A549 (cell line): Measurements from ENCODE around the gene GCNT3. TPM values are rescaled to one million over a fixed set of nuclear protein-coding genes. Genes with fewer than 3 reads are reported as not detected.

Experiments used
- ATAC-seq, 2 experiments: fragments of 200-7000 bp in 1 of 2; fragments of >200 bp in 1 of 2; cut with Nextera tagmentation in 1 of 2; cut with Tn5 transposase in 1 of 2; 3 replicates each; pipeline versions ENCODE4 v1.8.0 to v1.9.1; 2018 to 2020; ENCODE audit warnings: mild to moderate bottlenecking in 1 of 2, moderate library complexity in 1 of 2
- CTCF ChIA-PET: fragments of 300-600 bp; sonication (Branson Sonifier 250); formaldehyde crosslinking; extraction: SDS; loops from one replicate; lab custom pipeline; 2021; ENCODE audit warnings: antibody characterized with exemption, inconsistent platforms; lab: Yijun Ruan, JAX
- POLR2A ChIA-PET: fragments of 350-600 bp; formaldehyde crosslinking; extraction: SDS; loops from one replicate; lab custom pipeline; 2021; ENCODE audit warnings: antibody characterized with exemption, inconsistent platforms; lab: Yijun Ruan, JAX
- DNase-seq, 2 experiments: peaks; one replicate each; pipeline versions ENCODE4 v3.0.0 to v3.0.0-alpha.2; 2011 to 2016; ENCODE audit warnings: low read depth in 1 of 2, low spot score in 1 of 2
- FAIRE-seq: peaks from 2 replicates; lab custom pipeline; 2011; peaks lifted over from hg19 to GRCh38; lab: Jason Lieb, UNC
- H3K27ac ChIP-seq, 2 experiments: fragments of >200 bp; sonication (Bioruptor Twin); formaldehyde crosslinking; 3 replicates each; pipeline ENCODE4 v1.5.1; 2016 to 2017
- H3K4me1 ChIP-seq: fragments of >200 bp; sonication (Bioruptor Twin); formaldehyde crosslinking; 3 replicates; pipeline ENCODE4 v1.6.1; 2016
- H3K4me2 ChIP-seq: fragments of >200 bp; sonication (Bioruptor Twin); formaldehyde crosslinking; 3 replicates; pipeline ENCODE4 v1.6.1; 2016
- H3K4me3 ChIP-seq: fragments of >200 bp; sonication (Bioruptor Twin); formaldehyde crosslinking; 3 replicates; pipeline ENCODE4 v1.5.1; 2016
- H3K9me3 ChIP-seq: fragments of >200 bp; sonication (Bioruptor Twin); formaldehyde crosslinking; 3 replicates; pipeline ENCODE4 v1.6.1; 2016
- CBX8 ChIP-seq: fragments of 200-600 bp; sonication (generic); IDR thresholded peaks from 2 replicates; pipeline ENCODE4 v1.6.1; 2016
- CEBPB ChIP-seq, 2 experiments: fragments of >200 bp in 1 of 2; sonication (Bioruptor Twin) in 1 of 2; formaldehyde crosslinking in 1 of 2; IDR thresholded peaks; 2 replicates each; pipeline ENCODE4 v1.6.1; 2012 to 2016
- EHF ChIP-seq: fragments of 250-450 bp; sonication (Bioruptor Pico); IDR thresholded peaks from 2 replicates; pipeline ENCODE4 v1.5.0; 2020; ENCODE audit warnings: mild to moderate bottlenecking
- ESRRA ChIP-seq: fragments of 150-350 bp; IDR thresholded peaks from 2 replicates; pipeline ENCODE4 v1.6.1; 2014; ENCODE audit warnings: mild to moderate bottlenecking, low read length, borderline replicate concordance
- FOSB ChIP-seq: fragments of 250-450 bp; sonication (Bioruptor Pico); IDR thresholded peaks from 2 replicates; pipeline ENCODE4 v1.5.0; 2020; ENCODE audit warnings: mild to moderate bottlenecking, moderate library complexity
- FOSL2 ChIP-seq, 2 experiments: fragments of 450-650 bp in 1 of 2; fragments of >200 bp in 1 of 2; sonication (Bioruptor Twin) in 1 of 2; formaldehyde crosslinking; IDR thresholded peaks; 2 replicates each; pipeline versions ENCODE4 v1.5.0 to v1.6.1; 2016 to 2020; ENCODE audit warnings: mild to moderate bottlenecking in 1 of 2, moderate library complexity in 1 of 2
- HDAC2 ChIP-seq: fragments of 200-600 bp; sonication (generic); IDR thresholded peaks from 2 replicates; pipeline ENCODE4 v1.6.1; 2016
- HEYL ChIP-seq: fragments of 250-450 bp; sonication (Bioruptor Pico); IDR thresholded peaks from 2 replicates; pipeline ENCODE4 v1.8.0; 2021; ENCODE audit warnings: mild to moderate bottlenecking, moderate library complexity
- HMGXB4 ChIP-seq: fragments of 250-450 bp; sonication (Bioruptor Pico); IDR thresholded peaks from 2 replicates; pipeline ENCODE4 v1.5.0; 2021; ENCODE audit warnings: mild to moderate bottlenecking, moderate library complexity, borderline replicate concordance
- JUN ChIP-seq, 2 experiments: fragments of >200 bp; sonication (Bioruptor Twin); formaldehyde crosslinking; IDR thresholded peaks; 2 replicates in 1 of 2; 3 replicates in 1 of 2; pipeline ENCODE4 v1.6.1; 2016 to 2017
- JUNB ChIP-seq: fragments of >200 bp; sonication (Bioruptor Twin); formaldehyde crosslinking; IDR thresholded peaks from 2 replicates; pipeline ENCODE4 v1.6.1; 2016
- KDM1A ChIP-seq: fragments of 200-600 bp; sonication (generic); IDR thresholded peaks from 2 replicates; pipeline ENCODE4 v1.6.1; 2016; ENCODE audit warnings: low read depth, mild to moderate bottlenecking
- MAZ ChIP-seq: fragments of 150-350 bp; IDR thresholded peaks from 2 replicates; pipeline ENCODE4 v1.6.1; 2014; ENCODE audit warnings: antibody characterized with exemption, low read depth, low read length, borderline replicate concordance
- NFE2L2 ChIP-seq: fragments of 150-350 bp; conservative IDR thresholded peaks from 2 replicates; pipeline ENCODE4 v1.6.1; 2014; ENCODE audit warnings: low read length
- NPAS2 ChIP-seq: fragments of 250-450 bp; sonication (Bioruptor Pico); IDR thresholded peaks from 2 replicates; pipeline ENCODE4 v1.8.0; 2022; ENCODE audit warnings: mild to moderate bottlenecking, moderate library complexity, borderline replicate concordance
- NR3C1 ChIP-seq: fragments of >200 bp; sonication (Bioruptor Twin); formaldehyde crosslinking; IDR thresholded peaks from 3 replicates; pipeline ENCODE4 v1.6.1; 2017
- PHF8 ChIP-seq: fragments of 200-600 bp; sonication (generic); IDR thresholded peaks from 2 replicates; pipeline ENCODE4 v1.6.1; 2016; ENCODE audit warnings: low read depth, mild to moderate bottlenecking, antibody characterized with exemption, moderate library complexity, borderline replicate concordance
- POLR2AphosphoS2 ChIP-seq: conservative IDR thresholded peaks from 2 replicates; pipeline ENCODE4 v1.6.1; 2012; ENCODE audit warnings: low read length, improper control_type of control experiment, inconsistent platforms
- RAD21 ChIP-seq, 2 experiments: fragments of >200 bp in 1 of 2; sonication (Bioruptor Twin) in 1 of 2; formaldehyde crosslinking in 1 of 2; IDR thresholded peaks in 1 of 2; conservative IDR thresholded peaks in 1 of 2; 2 replicates in 1 of 2; 3 replicates in 1 of 2; pipeline ENCODE4 v1.6.1; 2012 to 2018; ENCODE audit warnings: inconsistent platforms in 1 of 2
- RCOR1 ChIP-seq: fragments of 150-350 bp; IDR thresholded peaks from 2 replicates; pipeline ENCODE4 v1.6.1; 2014; ENCODE audit warnings: antibody characterized with exemption, low read length, low read depth
- RNF2 ChIP-seq: fragments of 200-600 bp; sonication (generic); IDR thresholded peaks from 2 replicates; pipeline ENCODE4 v1.6.1; 2016; ENCODE audit warnings: low read depth, mild to moderate bottlenecking, antibody characterized with exemption, moderate library complexity, borderline replicate concordance
- TP53 ChIP-seq: fragments of 250-450 bp; sonication (Bioruptor Pico); IDR thresholded peaks from 2 replicates; pipeline ENCODE4 v1.5.0; 2021; ENCODE audit warnings: mild to moderate bottlenecking, moderate library complexity
- ZFP36 ChIP-seq: fragments of 450-650 bp; IDR thresholded peaks from 2 replicates; pipeline ENCODE4 v1.6.1; 2014; ENCODE audit warnings: borderline replicate concordance; ENCODE audit not compliant: partially characterized antibody
- WGBS: methylation state at CpG from one replicate; pipeline ENCODE4 v1.1.6; 2017; ENCODE audit errors: missing lambda C conversion rate; 5-methylcytosine and 5-hydroxymethylcytosine counted together
- polyA plus RNA-seq, 4 experiments: library from polyadenylated mRNA; depleted of rRNA in 3 of 4; stranded (reverse); fragments of >200 nt; fragmentation: RNase III in 1 of 4; extraction: RNeasy Plus Mini Kit Qiagen cat#74134 plus additional on column Dnase treatment in 1 of 4; gene quantifications; 2 replicates in 3 of 4; 3 replicates in 1 of 4; pipeline ENCODE4 v1.2.3, GENCODE V29; 2011 to 2017
- TF ChIP-seq, protein P1 (sequence below): fragments of 150-350 bp; IDR thresholded peaks from 2 replicates; pipeline ENCODE4 v1.6.1; 2014; ENCODE audit warnings: low read depth, mild to moderate bottlenecking, low read length
- TF ChIP-seq, protein P2 (sequence below): fragments of >200 bp; sonication (Bioruptor Twin); formaldehyde crosslinking; IDR thresholded peaks from 3 replicates; pipeline ENCODE4 v1.5.1; 2016
- TF ChIP-seq, protein P3 (sequence below): IDR thresholded peaks from 2 replicates; pipeline ENCODE4 v1.6.1; 2012; ENCODE audit warnings: low read depth, borderline replicate concordance
- TF ChIP-seq, protein P4 (sequence below): IDR thresholded peaks from 2 replicates; pipeline ENCODE4 v1.6.1; 2012

Gene GCNT3
- polyA plus RNA-seq, 2 of the 4 experiments (the other 2 are of a cell fraction): 69.2 to 134 TPM

DNA sequence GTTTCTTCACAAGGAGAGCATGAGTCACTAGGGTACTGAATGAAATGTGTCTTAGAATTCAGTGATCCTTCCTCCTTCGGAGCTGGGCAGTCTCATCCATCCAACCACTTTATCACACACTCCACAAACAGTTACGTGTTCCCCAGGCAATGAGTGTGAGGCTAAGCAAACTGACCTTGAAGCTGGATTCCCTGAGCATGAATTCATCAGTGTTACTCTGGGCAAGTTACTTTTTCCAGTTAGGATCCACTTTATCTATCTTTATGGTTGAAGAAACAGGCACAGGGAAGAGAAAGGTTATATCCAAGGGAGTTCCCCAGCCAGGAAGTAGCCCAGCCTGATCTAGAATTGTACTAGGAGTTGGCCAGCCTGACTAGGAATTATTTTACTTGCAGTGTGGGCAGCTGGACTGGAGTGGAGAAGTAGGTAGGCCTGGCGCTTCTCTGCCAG lies 17.1 kb upstream of the GCNT3 start (continued):
- TF ChIP-seq, protein P1, sequence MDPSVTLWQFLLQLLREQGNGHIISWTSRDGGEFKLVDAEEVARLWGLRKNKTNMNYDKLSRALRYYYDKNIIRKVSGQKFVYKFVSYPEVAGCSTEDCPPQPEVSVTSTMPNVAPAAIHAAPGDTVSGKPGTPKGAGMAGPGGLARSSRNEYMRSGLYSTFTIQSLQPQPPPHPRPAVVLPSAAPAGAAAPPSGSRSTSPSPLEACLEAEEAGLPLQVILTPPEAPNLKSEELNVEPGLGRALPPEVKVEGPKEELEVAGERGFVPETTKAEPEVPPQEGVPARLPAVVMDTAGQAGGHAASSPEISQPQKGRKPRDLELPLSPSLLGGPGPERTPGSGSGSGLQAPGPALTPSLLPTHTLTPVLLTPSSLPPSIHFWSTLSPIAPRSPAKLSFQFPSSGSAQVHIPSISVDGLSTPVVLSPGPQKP: no peak
- TF ChIP-seq CBX8: no peak
- peak in 1 of 2 experiments; percentile 52; a peak in 1 of 4 replicates for TF ChIP-seq CEBPB (IDR thresholded peaks at IDR 0.05)
- peak; percentile 15 to 42; a peak in 3 of 5 replicates for TF ChIP-seq RAD21 (conservative IDR thresholded peaks at IDR 0.05 in 1 of 2, IDR thresholded peaks at IDR 0.05 in 1 of 2)
- no peak for TF ChIP-seq MAZ
- no peak for TF ChIP-seq NPAS2 (CRISPR knock-in tag)

GRCh38 chr15:59594991-59595390 lies 16.6 kb upstream of the GCNT3 start:
- WGBS: 49% methylated on average over 2 of the region's 2 CpGs
- CTCF ChIA-PET: interaction anchor here (0.9 to 9.1 kb wide), 16 partner anchors 12 to 97 kb away, joined by 3 to 60 read pairs (median 4); partner anchors contain the start of gene GCNT3
- no peak for DNase-seq
- H3K4me1 ChIP-seq: peaks cover 40% of the 10 kb centered on the region
- POLR2A ChIA-PET: interaction anchor here (0.6 to 5.3 kb wide), 9 partner anchors 10 to 552 kb away, joined by 3 to 57 read pairs (median 4); partner anchors contain the start of genes GCNT3 and GTF2A2
- FAIRE-seq: no peak
- TF ChIP-seq EHF (CRISPR knock-in tag) (peak; percentile 20; the same call in 1 of the 2 replicates), HMGXB4 (CRISPR knock-in tag) (0 out of 2 replicates have a peak, but pooled peaks have one; percentile 15), POLR2AphosphoS2 (no peak), FOSB (0 out of 2 replicates have a peak, but pooled peaks have one; percentile 70), TP53 (CRISPR knock-in tag) (0 out of 2 replicates have a peak, but pooled peaks have one; percentile 68), JUNB (no peak), RAD21 (conservative IDR thresholded peaks at IDR 0.05 in 1 of 2, IDR thresholded peaks at IDR 0.05 in 1 of 2) (no peak), FOSL2 (IDR thresholded peaks at IDR 0.05) (no peak), FOSL2 (CRISPR knock-in tag; IDR thresholded peaks at IDR 0.05) (no peak), KDM1A (no peak), JUN (IDR thresholded peaks at IDR 0.05) (no peak; a peak in 1 of 5 replicates), HEYL (CRISPR knock-in tag) (peak; percentile 80; the same call in 1 of the 2 replicates), RNF2 (no peak)
- TF ChIP-seq, all 56 proteins: peak for 5
- Histone ChIP-seq H3K4me3 (no peak overlapping the region), H3K4me2 (peak overlapping the region; percentile 65), H3K9me3 (no peaks in the 10 kb centered on the region), H3K27ac (peak overlapping the region; percentile 86 to 92)
- peak; percentile 48 to 49; a peak in 5 of 6 replicates for ATAC-seq

- FAIRE-seq (peak; percentile 95), DNase-seq (peak; percentile 36 to 88), ATAC-seq (peak; percentile 63 to 76)
- Histone ChIP-seq H3K4me1 (peaks cover 40% of the 10 kb centered on the region), H3K4me2 (peak overlapping the region; percentile 65), H3K27ac (peak overlapping the region; percentile 86 to 92), H3K9me3 (no peaks in the 10 kb centered on the region), H3K4me3 (no peak overlapping the region)
- ChIA-PET CTCF (interaction anchor here (0.6 to 9.1 kb wide), 18 partner anchors 11 to 1712 kb away, joined by 3 to 60 read pairs (median 4); partner anchors contain the start of gene GCNT3), POLR2A (interaction anchor here (0.6 to 5.3 kb wide), 3 partner anchors 17 to 552 kb away, joined by 3 to 57 read pairs (median 3); partner anchors contain the start of gene GCNT3)
- 24% methylated on average over 7 of the region's 7 CpGs for WGBS
- no peak for TF ChIP-seq NR3C1
- TF ChIP-seq RCOR1: no peak
- no peak for TF ChIP-seq JUNB
- TF ChIP-seq ESRRA: no peak
- TF ChIP-seq PHF8: no peak
- TF ChIP-seq NPAS2 (CRISPR knock-in tag): no peak
- TF ChIP-seq, protein P2, sequence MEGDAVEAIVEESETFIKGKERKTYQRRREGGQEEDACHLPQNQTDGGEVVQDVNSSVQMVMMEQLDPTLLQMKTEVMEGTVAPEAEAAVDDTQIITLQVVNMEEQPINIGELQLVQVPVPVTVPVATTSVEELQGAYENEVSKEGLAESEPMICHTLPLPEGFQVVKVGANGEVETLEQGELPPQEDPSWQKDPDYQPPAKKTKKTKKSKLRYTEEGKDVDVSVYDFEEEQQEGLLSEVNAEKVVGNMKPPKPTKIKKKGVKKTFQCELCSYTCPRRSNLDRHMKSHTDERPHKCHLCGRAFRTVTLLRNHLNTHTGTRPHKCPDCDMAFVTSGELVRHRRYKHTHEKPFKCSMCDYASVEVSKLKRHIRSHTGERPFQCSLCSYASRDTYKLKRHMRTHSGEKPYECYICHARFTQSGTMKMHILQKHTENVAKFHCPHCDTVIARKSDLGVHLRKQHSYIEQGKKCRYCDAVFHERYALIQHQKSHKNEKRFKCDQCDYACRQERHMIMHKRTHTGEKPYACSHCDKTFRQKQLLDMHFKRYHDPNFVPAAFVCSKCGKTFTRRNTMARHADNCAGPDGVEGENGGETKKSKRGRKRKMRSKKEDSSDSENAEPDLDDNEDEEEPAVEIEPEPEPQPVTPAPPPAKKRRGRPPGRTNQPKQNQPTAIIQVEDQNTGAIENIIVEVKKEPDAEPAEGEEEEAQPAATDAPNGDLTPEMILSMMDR: no peak
- peak; percentile 90 for TF ChIP-seq ZFP36
- TF ChIP-seq TP53 (CRISPR knock-in tag): no peak
- TF ChIP-seq, protein P3, sequence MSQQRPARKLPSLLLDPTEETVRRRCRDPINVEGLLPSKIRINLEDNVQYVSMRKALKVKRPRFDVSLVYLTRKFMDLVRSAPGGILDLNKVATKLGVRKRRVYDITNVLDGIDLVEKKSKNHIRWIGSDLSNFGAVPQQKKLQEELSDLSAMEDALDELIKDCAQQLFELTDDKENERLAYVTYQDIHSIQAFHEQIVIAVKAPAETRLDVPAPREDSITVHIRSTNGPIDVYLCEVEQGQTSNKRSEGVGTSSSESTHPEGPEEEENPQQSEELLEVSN: no peak
- TF ChIP-seq NFE2L2: no peak
- no peak for TF ChIP-seq RNF2
- no peak for TF ChIP-seq HDAC2
- TF ChIP-seq, protein P4, sequence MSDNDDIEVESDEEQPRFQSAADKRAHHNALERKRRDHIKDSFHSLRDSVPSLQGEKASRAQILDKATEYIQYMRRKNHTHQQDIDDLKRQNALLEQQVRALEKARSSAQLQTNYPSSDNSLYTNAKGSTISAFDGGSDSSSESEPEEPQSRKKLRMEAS: peak; percentile 63; the same call in 1 of the 2 replicates
These were observed 16.1 kb upstream of the GCNT3 start for GRCh38 chr15:59595434-59595915.
